Endodermal cell (in vitro differentiated cells): ENCODE data around the gene SORL1-AS1.

ENCODE experiments used
- DNase-seq: peaks from one replicate; pipeline ENCODE4 v3.0.0-alpha.2; 2017
- H3K27ac ChIP-seq: 2 replicates; pipeline ENCODE4 v1.5.1; 2013; ENCODE audit warnings: mild to moderate bottlenecking, low read depth, low read length, moderate library complexity
- H3K27me3 ChIP-seq: 2 replicates; pipeline ENCODE4 v1.6.1; 2013; ENCODE audit warnings: mild to moderate bottlenecking, low read length, moderate library complexity; ENCODE audit not compliant: insufficient read depth, control insufficient read depth, poor library complexity, severe bottlenecking
- H3K36me3 ChIP-seq: 2 replicates; pipeline ENCODE4 v1.7.0; 2013; ENCODE audit warnings: mild to moderate bottlenecking, low read length, moderate library complexity; ENCODE audit not compliant: control insufficient read depth, insufficient read depth
- H3K4me1 ChIP-seq: one replicate; pipeline ENCODE4 v1.7.0; 2013; ENCODE audit warnings: low read length; ENCODE audit not compliant: control insufficient read depth, insufficient read depth
- H3K4me3 ChIP-seq: 2 replicates; pipeline ENCODE4 v1.5.1; 2013; ENCODE audit warnings: mild to moderate bottlenecking, low read length, moderate library complexity
- H3K9ac ChIP-seq: 2 replicates; pipeline ENCODE4 v1.6.1; 2013; ENCODE audit warnings: mild to moderate bottlenecking, low read length, moderate library complexity; ENCODE audit not compliant: poor library complexity, severe bottlenecking; ENCODE audit errors: extremely low read depth
- H3K9me3 ChIP-seq: 2 replicates; pipeline ENCODE4 v1.6.1; 2013; ENCODE audit warnings: mild to moderate bottlenecking, low read length, moderate library complexity; ENCODE audit not compliant: control insufficient read depth
- H3K27ac Mint-ChIP-seq: 2 replicates; pipeline ENCODE4 v1.8.0; 2020; ENCODE audit warnings: mixed read lengths
- H3K27me3 Mint-ChIP-seq: 2 replicates; pipeline ENCODE4 v1.8.0; 2021; ENCODE audit warnings: mild to moderate bottlenecking, mixed read lengths; ENCODE audit not compliant: insufficient read depth
- H3K36me3 Mint-ChIP-seq: 2 replicates; pipeline ENCODE4 v1.8.0; 2020; ENCODE audit warnings: low read depth, mixed read lengths
- H3K4me1 Mint-ChIP-seq: 2 replicates; pipeline ENCODE4 v1.8.0; 2020; ENCODE audit warnings: mixed read lengths
- H3K4me3 Mint-ChIP-seq: 2 replicates; pipeline ENCODE4 v1.8.0; 2020; ENCODE audit warnings: mild to moderate bottlenecking, moderate library complexity, mixed read lengths
- H3K9me3 Mint-ChIP-seq: 2 replicates; pipeline ENCODE4 v1.8.0; 2020; ENCODE audit warnings: mild to moderate bottlenecking, mixed read lengths
- CTCF ChIP-seq: fragments of 200-600 bp; sonication (generic); conservative IDR thresholded peaks from 2 replicates; pipeline ENCODE4 v1.5.0; 2021; ENCODE audit warnings: antibody characterized with exemption, mild to moderate bottlenecking
- WGBS, 2 experiments: methylation state at CpG; one replicate each; pipeline versions ENCODE4 v1.1.5 to v1.1.7; 2013; ENCODE audit warnings: missing lambda C conversion rate in 2 of 2, mixed read lengths in 1 of 2; ENCODE audit not compliant: insufficient coverage in 1 of 2, insufficient read length in 1 of 2; 5-methylcytosine and 5-hydroxymethylcytosine counted together

Gene SORL1-AS1

GRCh38 chr11:121429556-121429955 lies 23.2 kb downstream of the SORL1-AS1 start:
- H3K27ac ChIP-seq = no peak overlapping the region
- no peaks in the 10 kb centered on the region for H3K9me3 ChIP-seq
- H3K27me3 ChIP-seq = peaks cover 5% of the 10 kb centered on the region
- H3K4me1 Mint-ChIP-seq = peaks cover 18% of the 10 kb centered on the region
- H3K4me1 ChIP-seq = peaks cover 10% of the 10 kb centered on the region
- no peak overlapping the region for H3K27ac Mint-ChIP-seq
- no peak overlapping the region for H3K4me3 ChIP-seq
- WGBS, 2 experiments = 78 to 91% methylated on average over 3 of the region's 3 CpGs
- DNase-seq = no peak
- no peak for TF ChIP-seq CTCF
- peaks cover 2% of the 10 kb centered on the region for H3K9me3 Mint-ChIP-seq
- H3K36me3 Mint-ChIP-seq = no peaks in the 10 kb centered on the region
- H3K27me3 Mint-ChIP-seq = peaks cover 16% of the 10 kb centered on the region
- H3K36me3 ChIP-seq = no peaks in the 10 kb centered on the region
- H3K9ac ChIP-seq = no peak overlapping the region
- no peak overlapping the region for H3K4me3 Mint-ChIP-seq

DNA sequence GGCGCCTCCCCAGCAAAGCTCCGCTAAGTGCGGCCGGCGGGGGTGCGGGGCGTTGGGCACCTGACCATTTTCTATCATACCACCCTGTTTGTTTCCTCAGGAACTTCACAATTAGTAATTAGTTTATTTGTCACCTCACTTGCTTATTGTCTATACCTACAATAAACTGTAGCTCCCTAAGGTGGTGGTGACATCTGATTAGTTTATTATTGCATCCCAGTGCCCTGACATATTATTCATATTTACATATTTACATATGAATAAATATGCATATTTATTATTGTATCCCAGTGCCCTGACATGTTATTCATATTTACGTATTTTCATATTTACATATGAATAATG lies 25.4 kb downstream of the SORL1-AS1 start:
- peaks cover 10% of the 10 kb centered on the region for H3K4me1 ChIP-seq
- no peak overlapping the region for H3K27ac Mint-ChIP-seq
- H3K27me3 ChIP-seq = peaks cover 5% of the 10 kb centered on the region
- no peak for DNase-seq
- peaks cover 25% of the 10 kb centered on the region for H3K27me3 Mint-ChIP-seq
- TF ChIP-seq CTCF = no peak
- WGBS, 2 experiments = 11 to 23% methylated on average over 3 to 7 of the region's 8 CpGs
- no peak overlapping the region for H3K27ac ChIP-seq
- H3K9me3 Mint-ChIP-seq = peaks cover 3% of the 10 kb centered on the region
- no peaks in the 10 kb centered on the region for H3K9me3 ChIP-seq
- peak overlapping the region; percentile 48 for H3K4me3 Mint-ChIP-seq
- H3K9ac ChIP-seq = no peak overlapping the region
- no peaks in the 10 kb centered on the region for H3K36me3 Mint-ChIP-seq
- H3K4me1 Mint-ChIP-seq = peaks cover 18% of the 10 kb centered on the region
- H3K36me3 ChIP-seq = no peaks in the 10 kb centered on the region
- no peak overlapping the region for H3K4me3 ChIP-seq

- peak overlapping the region; percentile 77 for H3K4me3 ChIP-seq
Measured at GRCh38 chr11:121426476-121427399, 26.0 kb downstream of the SORL1-AS1 start.

More at GRCh38 chr11:121426476-121427399, 26.0 kb downstream of the SORL1-AS1 start:
- H3K9ac ChIP-seq = no peak overlapping the region
- H3K27me3 Mint-ChIP-seq = peaks cover 25% of the 10 kb centered on the region
- H3K4me1 ChIP-seq = peaks cover 10% of the 10 kb centered on the region
- WGBS, 2 experiments = 31 to 86% methylated on average over 14 to 48 of the region's 48 CpGs
- H3K27ac ChIP-seq = no peak overlapping the region
- H3K36me3 Mint-ChIP-seq = no peaks in the 10 kb centered on the region
- peaks cover 5% of the 10 kb centered on the region for H3K27me3 ChIP-seq
- peak overlapping the region; percentile 48 for H3K4me3 Mint-ChIP-seq
- H3K9me3 Mint-ChIP-seq = peaks cover 3% of the 10 kb centered on the region
- no peak overlapping the region for H3K27ac Mint-ChIP-seq
- no peaks in the 10 kb centered on the region for H3K36me3 ChIP-seq
- peak; percentile 26 for TF ChIP-seq CTCF
- peak; percentile 86 for DNase-seq
- peaks cover 18% of the 10 kb centered on the region for H3K4me1 Mint-ChIP-seq
- no peaks in the 10 kb centered on the region for H3K9me3 ChIP-seq
